Loucy (cell line): ENCODE measurements around the gene PHF12.

Source experiments
- H2AFZ ChIP-seq: fragments of 200-600 bp; sonication (generic); 2 replicates; pipeline ENCODE4 v1.6.0; 2016; ENCODE audit warnings: antibody characterized with exemption, mild to moderate bottlenecking, low read length, moderate library complexity
- H3F3A ChIP-seq: fragments of 200-600 bp; 2 replicates; pipeline ENCODE4 v1.6.0; 2016; ENCODE audit warnings: antibody characterized with exemption, low read depth, mild to moderate bottlenecking
- H3K27me3 ChIP-seq: fragments of 200-600 bp; sonication (generic); 2 replicates; pipeline ENCODE4 v1.6.1; 2014; ENCODE audit warnings: low read length, mild to moderate bottlenecking; ENCODE audit not compliant: insufficient read depth, poor library complexity, severe bottlenecking
- H3K36me3 ChIP-seq: fragments of 200-600 bp; sonication (generic); 2 replicates; pipeline ENCODE4 v1.6.1; 2016; ENCODE audit warnings: low read length; ENCODE audit not compliant: insufficient read depth
- H3K4me1 ChIP-seq: fragments of 200-600 bp; sonication (generic); 2 replicates; pipeline ENCODE4 v1.5.1; 2014; ENCODE audit warnings: low read length, mild to moderate bottlenecking; ENCODE audit not compliant: insufficient read depth, poor library complexity, severe bottlenecking
- H3K4me2 ChIP-seq: fragments of 200-600 bp; sonication (generic); 2 replicates; pipeline ENCODE4 v1.6.0; 2014; ENCODE audit warnings: antibody characterized with exemption, low read length, low read depth, mild to moderate bottlenecking; ENCODE audit not compliant: poor library complexity, severe bottlenecking
- H3K4me3 ChIP-seq: fragments of 200-600 bp; sonication (generic); 2 replicates; pipeline ENCODE4 v1.5.1; 2014; ENCODE audit warnings: low read length, mild to moderate bottlenecking, mixed read lengths; ENCODE audit not compliant: poor library complexity, severe bottlenecking
- H3K79me2 ChIP-seq: fragments of 200-600 bp; sonication (generic); 2 replicates; pipeline ENCODE4 v1.6.1; 2014; ENCODE audit warnings: low read length; ENCODE audit not compliant: insufficient read depth
- H3K9ac ChIP-seq: fragments of 200-600 bp; sonication (generic); 2 replicates; pipeline ENCODE4 v1.6.0; 2014; ENCODE audit warnings: mild to moderate bottlenecking, low read depth, low read length, moderate library complexity; ENCODE audit not compliant: poor library complexity, severe bottlenecking
- H3K9me2 ChIP-seq: fragments of 200-600 bp; sonication (generic); replicated peaks from 2 replicates; pipeline ENCODE4 v1.6.1; 2016; ENCODE audit warnings: low read depth, low read length, mixed read lengths
- H3K9me3 ChIP-seq: fragments of 200-600 bp; sonication (generic); 2 replicates; pipeline ENCODE4 v1.6.1; 2014; ENCODE audit warnings: mild to moderate bottlenecking, antibody characterized with exemption, low read length, low read depth; ENCODE audit not compliant: insufficient read depth
- H4K20me1 ChIP-seq: fragments of 200-600 bp; sonication (generic); 2 replicates; pipeline ENCODE4 v1.6.0; 2014; ENCODE audit warnings: antibody characterized with exemption, low read length, mild to moderate bottlenecking; ENCODE audit not compliant: insufficient read depth, poor library complexity, severe bottlenecking
- CTCF ChIP-seq: fragments of 200-600 bp; sonication (generic); conservative IDR thresholded peaks from 2 replicates; pipeline ENCODE4 v1.5.1; 2014; ENCODE audit warnings: mild to moderate bottlenecking, antibody characterized with exemption, low read length
- EZH2phosphoT487 ChIP-seq: fragments of 200-600 bp; IDR thresholded peaks from 2 replicates; pipeline ENCODE4 v1.6.1; 2018; ENCODE audit warnings: antibody characterized with exemption, mild to moderate bottlenecking, moderate library complexity, borderline replicate concordance

The PHF12 gene

GRCh38 chr17:28888832-28889231, 62.5 kb downstream of the PHF12 start:
- H3K27me3 ChIP-seq = no peaks in the 10 kb centered on the region
- no peaks in the 10 kb centered on the region for H3K36me3 ChIP-seq
- peaks cover 4% of the 10 kb centered on the region for H4K20me1 ChIP-seq
- H3F3A ChIP-seq = no peaks in the 10 kb centered on the region
- H3K4me1 ChIP-seq = peaks cover 21% of the 10 kb centered on the region
- no peak overlapping the region for H2AFZ ChIP-seq
- no peaks in the 10 kb centered on the region for H3K9me3 ChIP-seq
- H3K4me3 ChIP-seq = no peak overlapping the region
- peaks cover 20% of the 10 kb centered on the region for H3K79me2 ChIP-seq
- no peaks in the 10 kb centered on the region for H3K9me2 ChIP-seq
- TF ChIP-seq EZH2phosphoT487 (no peak), CTCF (no peak)
- H3K9ac ChIP-seq = no peak overlapping the region
- no peak overlapping the region for H3K4me2 ChIP-seq

- Histone ChIP-seq H3K9me2 (no peaks in the 10 kb centered on the region), H3F3A (no peaks in the 10 kb centered on the region), H3K36me3 (no peaks in the 10 kb centered on the region), H3K27me3 (no peaks in the 10 kb centered on the region), H3K79me2 (peaks cover 12% of the 10 kb centered on the region), H3K4me2 (no peak overlapping the region), H3K9ac (no peak overlapping the region), H3K4me1 (peaks cover 13% of the 10 kb centered on the region), H2AFZ (no peak overlapping the region), H3K9me3 (no peaks in the 10 kb centered on the region), H3K4me3 (no peak overlapping the region), H4K20me1 (peaks cover 4% of the 10 kb centered on the region)
- TF ChIP-seq EZH2phosphoT487 = no peak
- TF ChIP-seq CTCF = no peak
Measured at GRCh38 chr17:28887871-28888471, 63.3 kb downstream of the PHF12 start.

- H3K79me2 ChIP-seq = no peaks in the 10 kb centered on the region
- peaks cover 17% of the 10 kb centered on the region; the same call in 1 of the 2 replicates for H3K36me3 ChIP-seq
- no peak overlapping the region for H3K9ac ChIP-seq
- H3K9me2 ChIP-seq = no peaks in the 10 kb centered on the region
- H3K27me3 ChIP-seq = no peaks in the 10 kb centered on the region
- H3K4me3 ChIP-seq = no peak overlapping the region
- H3K9me3 ChIP-seq = no peaks in the 10 kb centered on the region
- TF ChIP-seq CTCF (no peak), EZH2phosphoT487 (no peak)
- H3F3A ChIP-seq = no peaks in the 10 kb centered on the region
- H2AFZ ChIP-seq = no peak overlapping the region
- no peaks in the 10 kb centered on the region for H4K20me1 ChIP-seq
- H3K4me2 ChIP-seq = no peak overlapping the region
- no peaks in the 10 kb centered on the region for H3K4me1 ChIP-seq
Measured at GRCh38 chr17:28885951-28886350, 65.4 kb downstream of the PHF12 start.
